GM10248 (cell line): ENCODE measurements around the gene AGMAT.
"Not testable (repeated sequence)": the region's sequence is repeated elsewhere in the genome, so short reads cannot be mapped to it uniquely, and the experiment has no call there.

Experiments
- CTCF ChIA-PET: fragments of 300-600 bp; sonication (Branson Sonifier 250); formaldehyde crosslinking; extraction: SDS; loops from one replicate; lab custom pipeline; 2021; ENCODE audit warnings: antibody characterized with exemption; lab: Yijun Ruan, JAX
- POLR2A ChIA-PET: fragments of 350-650 bp; sonication (Branson Sonifier 250); formaldehyde crosslinking; extraction: SDS; loops from one replicate; lab custom pipeline; 2020; ENCODE audit warnings: antibody characterized with exemption; lab: Yijun Ruan, JAX
- DNase-seq: peaks from one replicate; pipeline ENCODE4 v3.0.0; 2012; ENCODE audit errors: extremely low spot score
- TF ChIP-seq, protein P1 (sequence below): IDR thresholded peaks from 2 replicates; pipeline ENCODE4 v1.5.1; 2012; ENCODE audit warnings: mild to moderate bottlenecking, low read depth; ENCODE audit errors: extremely low read depth, missing control alignments, control extremely low read depth

The AGMAT gene

GRCh38 chr1:15616373-15617172 is 31.7 kb upstream of the AGMAT start:
- no peak for DNase-seq
- CTCF ChIA-PET = interaction anchor here (1.4 to 2.1 kb wide), 3 partner anchors 21 to 38 kb away, joined by 3 to 4 read pairs (median 4); no protein-coding TSS in a partner anchor
- POLR2A ChIA-PET = interaction anchor here (1.6 kb wide), 1 partner anchor 80 kb away, joined by 5 read pairs; no protein-coding TSS in a partner anchor
- TF ChIP-seq, protein P1, sequence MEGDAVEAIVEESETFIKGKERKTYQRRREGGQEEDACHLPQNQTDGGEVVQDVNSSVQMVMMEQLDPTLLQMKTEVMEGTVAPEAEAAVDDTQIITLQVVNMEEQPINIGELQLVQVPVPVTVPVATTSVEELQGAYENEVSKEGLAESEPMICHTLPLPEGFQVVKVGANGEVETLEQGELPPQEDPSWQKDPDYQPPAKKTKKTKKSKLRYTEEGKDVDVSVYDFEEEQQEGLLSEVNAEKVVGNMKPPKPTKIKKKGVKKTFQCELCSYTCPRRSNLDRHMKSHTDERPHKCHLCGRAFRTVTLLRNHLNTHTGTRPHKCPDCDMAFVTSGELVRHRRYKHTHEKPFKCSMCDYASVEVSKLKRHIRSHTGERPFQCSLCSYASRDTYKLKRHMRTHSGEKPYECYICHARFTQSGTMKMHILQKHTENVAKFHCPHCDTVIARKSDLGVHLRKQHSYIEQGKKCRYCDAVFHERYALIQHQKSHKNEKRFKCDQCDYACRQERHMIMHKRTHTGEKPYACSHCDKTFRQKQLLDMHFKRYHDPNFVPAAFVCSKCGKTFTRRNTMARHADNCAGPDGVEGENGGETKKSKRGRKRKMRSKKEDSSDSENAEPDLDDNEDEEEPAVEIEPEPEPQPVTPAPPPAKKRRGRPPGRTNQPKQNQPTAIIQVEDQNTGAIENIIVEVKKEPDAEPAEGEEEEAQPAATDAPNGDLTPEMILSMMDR = no peak

- TF ChIP-seq, protein P1 = no peak
- ChIA-PET POLR2A (no interaction called here), CTCF (interaction anchor here (1.4 kb wide), 1 partner anchor 8 kb away, joined by 4 read pairs; no protein-coding TSS in a partner anchor)
- no peak for DNase-seq
These were observed 25.3 kb upstream of the AGMAT start for GRCh38 chr1:15610167-15610566.

DNA sequence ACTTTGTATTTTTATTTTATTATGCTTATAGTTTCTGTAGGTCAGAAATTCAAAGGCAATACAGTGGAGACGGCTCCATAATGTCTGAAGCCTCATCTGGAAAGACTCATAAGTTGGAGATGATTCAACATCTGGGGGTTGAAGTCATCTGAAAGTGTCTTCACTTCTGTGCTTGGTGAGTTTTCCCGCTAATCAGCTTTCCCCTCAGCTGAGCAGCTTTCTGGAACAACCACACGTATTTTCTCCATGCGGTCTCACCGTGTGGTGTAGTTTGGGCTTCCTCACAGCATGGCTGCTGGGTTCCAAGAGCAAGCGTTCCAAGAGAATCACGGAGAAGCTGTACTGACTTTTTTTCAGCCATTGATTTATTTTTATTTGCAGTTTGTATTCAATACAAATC is 24.8 kb upstream of the AGMAT start:
- TF ChIP-seq, protein P1 = no peak
- ChIA-PET CTCF (interaction anchor here (1.4 kb wide), 1 partner anchor 9 kb away, joined by 4 read pairs; no protein-coding TSS in a partner anchor), POLR2A (no interaction called here)
- DNase-seq = no peak

GRCh38 chr1:15605398-15606383 is 20.8 kb upstream of the AGMAT start:
- POLR2A ChIA-PET = interaction anchor here (0.6 kb wide), 1 partner anchor 26 kb away, joined by 6 read pairs; no protein-coding TSS in a partner anchor
- CTCF ChIA-PET = interaction anchor here (1.1 kb wide), 1 partner anchor 13 kb away, joined by 3 read pairs; no protein-coding TSS in a partner anchor
- DNase-seq = no peak
- TF ChIP-seq, protein P1 = no peak

DNA sequence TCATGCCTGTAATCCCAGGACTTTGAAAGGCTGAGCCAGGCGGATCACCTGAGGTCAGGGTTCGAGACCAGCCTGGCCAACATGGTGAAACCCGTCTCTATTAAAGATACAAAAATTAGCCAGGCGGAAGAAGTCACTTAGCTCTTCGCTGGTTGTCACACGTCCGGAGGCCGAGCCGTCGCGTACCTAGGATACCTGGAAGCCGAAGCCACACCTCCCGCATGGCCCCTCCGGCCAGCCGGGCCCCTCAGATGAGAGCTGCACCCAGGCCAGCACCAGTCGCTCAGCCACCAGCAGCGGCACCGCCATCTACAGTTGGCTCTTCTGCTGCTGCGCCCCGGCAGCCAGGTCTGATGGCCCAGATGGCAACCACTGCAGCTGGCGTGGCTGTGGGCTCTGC is 19.5 kb upstream of the AGMAT start:
- CTCF ChIA-PET = interaction anchor here (1.1 kb wide), 1 partner anchor 12 kb away, joined by 3 read pairs; no protein-coding TSS in a partner anchor
- DNase-seq, POLR2A ChIA-PET: not testable (repeated sequence)

GRCh38 chr1:15603966-15604282 is 19.1 kb upstream of the AGMAT start:
- ChIA-PET CTCF (interaction anchor here (1.3 to 1.6 kb wide), 2 partner anchors 17 to 20 kb away, joined by 4 read pairs; no protein-coding TSS in a partner anchor), POLR2A (interaction anchor here (1.4 kb wide), 1 partner anchor 14 kb away, joined by 3 read pairs; no protein-coding TSS in a partner anchor)
- DNase-seq = not testable (repeated sequence)
